Measurements from ENCODE around the gene GRIK2. TPM values are rescaled to one million over a fixed set of nuclear protein-coding genes. Genes with fewer than 3 reads are reported as not detected.

Gene GRIK2
- total RNA-seq, 1 donor from 2014 or later: 2.5 TPM

GRCh38 chr6:101443315-101443714 is 49.8 kb downstream of the GRIK2 start:
- Histone ChIP-seq H3K9ac (ENCODE audit: low read length) (no peak overlapping the region), H4K20me1 (ENCODE audit: insufficient read depth, low read length) (no peaks in the 10 kb centered on the region), H2AFZ (ENCODE audit: low read depth, low read length) (no peak overlapping the region), H3K4me3 (ENCODE audit: insufficient read depth, low read depth, low read length) (no peak overlapping the region), H3K9me3 (ENCODE audit: insufficient read depth, low read depth, low read length) (no peaks in the 10 kb centered on the region), H3K79me2 (ENCODE audit: insufficient read depth, low read length) (no peaks in the 10 kb centered on the region), H3K4me2 (ENCODE audit: low read length) (no peak overlapping the region), H3K4me1 (ENCODE audit: insufficient read depth, low read length) (no peaks in the 10 kb centered on the region), H3K27me3 (ENCODE audit: insufficient read depth, low read length) (no peaks in the 10 kb centered on the region), H3K36me3 (ENCODE audit: insufficient read depth, low read length) (no peaks in the 10 kb centered on the region), H3K27ac (ENCODE audit: low read depth, low read length) (no peak overlapping the region)
- no peaks in the 10 kb centered on the region for H3K36me3 Mint-ChIP-seq (ENCODE audit: low read depth, unreplicated experiment)
- H3K9me3 Mint-ChIP-seq (ENCODE audit: unreplicated experiment): no peaks in the 10 kb centered on the region
- H3K4me3 Mint-ChIP-seq (ENCODE audit: unreplicated experiment): no peak overlapping the region
- FAIRE-seq: no peak
- H3K27me3 Mint-ChIP-seq (ENCODE audit: low read depth, unreplicated experiment): no peaks in the 10 kb centered on the region
- peaks cover 4% of the 10 kb centered on the region for H3K4me1 Mint-ChIP-seq (ENCODE audit: low read depth, unreplicated experiment)
- TF ChIP-seq CTCF (IDR thresholded peaks at IDR 0.05; ENCODE audit: insufficient read depth, low read depth, low read length) (no peak), EZH2 (IDR thresholded peaks at IDR 0.05; ENCODE audit: insufficient read depth, low read length) (no peak)
- H3K27ac Mint-ChIP-seq (ENCODE audit: unreplicated experiment): no peak overlapping the region
- no peak for DNase-seq (ENCODE audit: low read depth)

- Mint-ChIP-seq H3K36me3 (ENCODE audit: low read depth, unreplicated experiment) (no peaks in the 10 kb centered on the region), H3K4me1 (ENCODE audit: low read depth, unreplicated experiment) (peaks cover 4% of the 10 kb centered on the region)
Observed at GRCh38 chr6:101444717-101445116, 51.2 kb downstream of the GRIK2 start.

More at GRCh38 chr6:101444717-101445116, 51.2 kb downstream of the GRIK2 start:
- TF ChIP-seq EZH2 (IDR thresholded peaks at IDR 0.05; ENCODE audit: insufficient read depth, low read length): no peak
- no peak for TF ChIP-seq CTCF (IDR thresholded peaks at IDR 0.05; ENCODE audit: insufficient read depth, low read depth, low read length)
- no peak for FAIRE-seq
- no peak for DNase-seq (ENCODE audit: low read depth)
- Histone ChIP-seq H3K4me2 (ENCODE audit: low read length) (no peak overlapping the region), H3K36me3 (ENCODE audit: insufficient read depth, low read length) (no peaks in the 10 kb centered on the region), H3K4me3 (ENCODE audit: insufficient read depth, low read depth, low read length) (no peak overlapping the region), H3K79me2 (ENCODE audit: insufficient read depth, low read length) (no peaks in the 10 kb centered on the region), H2AFZ (ENCODE audit: low read depth, low read length) (no peak overlapping the region), H4K20me1 (ENCODE audit: insufficient read depth, low read length) (no peaks in the 10 kb centered on the region), H3K4me1 (ENCODE audit: insufficient read depth, low read length) (no peaks in the 10 kb centered on the region), H3K9ac (ENCODE audit: low read length) (no peak overlapping the region), H3K27ac (ENCODE audit: low read depth, low read length) (no peak overlapping the region), H3K27me3 (ENCODE audit: insufficient read depth, low read length) (no peaks in the 10 kb centered on the region), H3K9me3 (ENCODE audit: insufficient read depth, low read depth, low read length) (no peaks in the 10 kb centered on the region)
- Mint-ChIP-seq H3K27me3 (ENCODE audit: low read depth, unreplicated experiment) (no peaks in the 10 kb centered on the region), H3K27ac (ENCODE audit: unreplicated experiment) (no peak overlapping the region), H3K4me3 (ENCODE audit: unreplicated experiment) (peak overlapping the region; percentile 6), H3K9me3 (ENCODE audit: unreplicated experiment) (no peaks in the 10 kb centered on the region)
